ENCODE results near the gene TYW1B. TPM values are rescaled to one million over a fixed set of nuclear protein-coding genes. Genes with fewer than 3 reads are reported as not detected.
"Not testable (repeated sequence)": the region's sequence is repeated elsewhere in the genome, so short reads cannot be mapped to it uniquely, and the experiment has no call there.

The TYW1B gene
- total and polyA plus RNA-seq, 12 donors: 0.72 to 13.4 (median 2.5) TPM

DNA sequence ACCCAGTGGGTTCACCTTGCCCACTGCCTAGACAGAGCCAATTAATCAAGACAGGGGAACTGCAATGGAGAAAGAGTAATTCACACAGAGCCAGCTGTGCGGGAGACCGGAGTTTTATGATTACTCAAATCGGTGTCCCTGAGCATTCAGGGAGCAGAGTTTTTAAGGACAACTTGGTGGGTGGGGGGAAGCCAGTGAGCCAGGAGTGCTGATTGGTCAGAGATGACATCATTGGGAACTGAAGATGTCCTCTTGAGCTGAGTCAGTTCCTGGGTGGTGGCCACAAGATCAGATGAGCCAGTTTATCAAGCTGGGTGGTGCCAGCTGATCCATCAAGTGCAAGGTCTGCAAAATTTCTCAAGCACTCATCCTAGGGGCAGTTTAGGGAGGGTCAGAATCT, 240.7 kb downstream of the TYW1B start:
- intact Hi-C loops (cut with DNase I); H3K9me3 ChIP-seq (replicated peaks in 1 of 3); H3K27ac ChIP-seq; DNase-seq; H3K4me3 ChIP-seq; H3K4me1 ChIP-seq (replicated peaks in 1 of 2); H3K27me3 ChIP-seq; H3K36me3 ChIP-seq (replicated peaks in 1 of 2): not testable (repeated sequence)
- WGBS, 4 donors: 52 to 91% (median 69%) methylated on average over 3 of the region's 3 CpGs

DNA sequence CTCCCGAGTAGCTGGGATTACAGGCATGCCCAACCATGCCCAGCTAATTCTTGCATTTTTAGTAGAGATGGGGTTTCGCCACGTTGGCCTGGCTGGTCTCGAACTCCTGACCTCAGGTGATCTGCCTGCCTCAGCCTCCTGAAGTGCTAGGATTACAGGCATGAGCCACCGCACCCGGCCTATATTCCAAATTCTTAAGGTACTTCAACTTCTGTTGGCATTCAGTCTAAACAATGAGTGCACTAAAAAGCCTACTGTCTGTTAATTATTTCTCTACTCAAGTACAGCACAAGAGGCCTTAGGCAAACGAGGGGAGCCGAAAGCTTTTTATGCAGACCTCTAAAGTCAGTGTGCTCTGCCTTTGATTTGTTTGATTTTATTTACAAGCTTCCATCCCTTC, 243.4 kb downstream of the TYW1B start:
- H3K36me3 ChIP-seq (replicated peaks in 1 of 2); intact Hi-C loops (cut with DNase I); H3K9me3 ChIP-seq (replicated peaks in 1 of 3); H3K27ac ChIP-seq; H3K27me3 ChIP-seq; H3K4me1 ChIP-seq (replicated peaks in 1 of 2); DNase-seq; H3K4me3 ChIP-seq: not testable (repeated sequence)
- WGBS, 4 donors: 96 to 99% (median 97%) methylated on average over 8 of the region's 8 CpGs

- H3K27me3 ChIP-seq; H3K9me3 ChIP-seq (replicated peaks in 1 of 3); H3K36me3 ChIP-seq (replicated peaks in 1 of 2); intact Hi-C loops (cut with DNase I); DNase-seq; H3K27ac ChIP-seq; H3K4me3 ChIP-seq; H3K4me1 ChIP-seq (replicated peaks in 1 of 2): not testable (repeated sequence)
- WGBS, 4 donors: 48 to 64% (median 57%) methylated on average over 3 of the region's 3 CpGs
Observed at GRCh38 chr7:72583620-72584361, 244.2 kb downstream of the TYW1B start.

DNA sequence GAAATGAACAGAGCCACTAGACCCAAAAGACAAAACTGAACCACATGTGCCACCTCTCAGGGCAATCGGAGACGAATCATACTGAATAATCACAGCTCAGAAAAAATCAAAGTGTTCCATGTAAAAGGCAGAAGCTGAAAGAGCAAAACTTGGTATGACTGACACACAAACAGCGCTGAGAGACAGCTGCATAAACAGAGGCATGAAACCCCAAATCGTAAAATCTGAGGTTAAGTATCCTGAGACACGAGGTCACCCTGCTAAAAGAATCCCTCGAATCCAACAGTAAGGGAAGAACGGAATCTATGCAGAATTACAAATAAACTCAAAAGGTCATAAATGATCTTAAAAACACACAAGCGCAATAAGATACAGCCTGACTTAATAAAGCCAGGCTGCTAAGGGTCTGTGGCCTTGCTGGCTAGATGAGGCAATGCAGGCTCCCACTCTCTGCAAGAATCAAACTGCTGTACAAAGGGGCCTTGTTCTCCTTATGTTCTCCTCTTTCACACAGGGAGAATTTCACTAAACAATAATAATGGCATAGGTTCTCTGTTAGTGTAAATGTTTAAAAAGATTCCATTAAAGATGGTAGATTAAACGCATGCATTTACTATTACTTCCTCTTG, 247.7 kb downstream of the TYW1B start:
- DNase-seq; H3K27ac ChIP-seq; H3K36me3 ChIP-seq (replicated peaks in 1 of 2); H3K4me1 ChIP-seq (replicated peaks in 1 of 2); intact Hi-C loops (cut with DNase I); H3K9me3 ChIP-seq (replicated peaks in 1 of 3); H3K27me3 ChIP-seq; H3K4me3 ChIP-seq: not testable (repeated sequence)
- 77 to 87% (median 81%) methylated on average over 9 of the region's 9 CpGs for WGBS, 4 donors

DNA sequence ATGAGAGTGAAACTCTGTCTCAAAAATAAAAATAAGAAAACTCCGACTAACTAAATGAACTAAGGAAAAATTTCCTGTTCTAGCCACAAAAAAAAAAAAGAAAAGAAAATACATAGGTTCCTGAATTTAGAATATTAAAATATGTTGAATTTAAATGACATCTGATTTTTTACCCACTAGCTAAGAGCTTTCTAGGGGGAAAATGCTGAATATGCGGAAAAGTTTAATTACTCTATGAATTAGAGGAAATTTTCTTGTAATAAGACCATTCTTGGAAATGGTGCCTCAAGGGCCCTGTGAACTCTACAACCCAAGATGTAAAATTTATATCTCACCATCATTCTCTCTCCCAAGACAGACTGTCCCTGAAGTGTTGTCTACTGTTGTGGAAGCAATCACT, 250.9 kb downstream of the TYW1B start:
- 96 to 100% (median 98%) methylated on average over 2 of the region's 2 CpGs for WGBS, 4 donors
- H3K27me3 ChIP-seq: no peaks in the 10 kb centered on the region
- no peak overlapping the region for H3K4me3 ChIP-seq
- no peaks in the 10 kb centered on the region for H3K9me3 ChIP-seq (replicated peaks in 1 of 3)
- H3K4me1 ChIP-seq (replicated peaks in 1 of 2): peaks cover 0 to 3% of the 10 kb centered on the region in 2 donors
- peak overlapping the region in 4 of 5 donors; percentile 29 to 77 (median 38) for H3K27ac ChIP-seq
- no peaks in the 10 kb centered on the region for H3K36me3 ChIP-seq (replicated peaks in 1 of 2)
- intact Hi-C loops (cut with DNase I): no loop called here
- no peak for DNase-seq
- TF ChIP-seq CTCF (IDR thresholded peaks at IDR 0.05) (no peak), POLR2A (IDR thresholded peaks at IDR 0.05) (no peak)

GRCh38 chr7:72561988-72562387, 266.0 kb downstream of the TYW1B start:
- intact Hi-C loops (cut with DNase I); H3K36me3 ChIP-seq (replicated peaks in 1 of 2); H3K27me3 ChIP-seq; H3K27ac ChIP-seq; H3K4me3 ChIP-seq; DNase-seq; H3K4me1 ChIP-seq (replicated peaks in 1 of 2); H3K9me3 ChIP-seq (replicated peaks in 1 of 3): not testable (repeated sequence)
- 86 to 99% (median 92%) methylated on average over 3 of the region's 3 CpGs for WGBS, 4 donors

DNA sequence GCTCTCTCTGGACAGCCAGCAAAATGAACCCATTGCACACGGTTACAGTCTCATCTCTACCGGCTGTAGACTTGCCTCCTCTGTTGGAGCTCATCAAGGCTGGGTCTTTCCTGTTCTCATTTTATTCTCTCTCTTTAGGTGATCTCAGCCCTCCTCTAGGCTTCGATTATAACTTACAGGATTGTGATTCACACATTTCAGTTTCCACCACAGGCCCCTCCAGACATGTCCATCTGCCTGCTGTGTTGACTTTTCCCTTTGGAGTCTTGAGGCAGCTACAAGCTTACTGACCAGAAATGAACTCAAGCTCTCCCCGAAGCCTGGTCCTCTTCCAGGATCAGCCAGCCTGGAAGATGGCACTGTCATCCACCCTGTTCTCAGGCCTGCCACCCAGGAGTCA, 268.5 kb downstream of the TYW1B start:
- H3K4me1 ChIP-seq (replicated peaks in 1 of 2); H3K27me3 ChIP-seq; H3K4me3 ChIP-seq; H3K36me3 ChIP-seq (replicated peaks in 1 of 2); H3K27ac ChIP-seq; intact Hi-C loops (cut with DNase I); DNase-seq; H3K9me3 ChIP-seq (replicated peaks in 1 of 3): not testable (repeated sequence)
- WGBS, 4 donors: 87 to 97% (median 93%) methylated on average over 3 of the region's 4 CpGs

GRCh38 chr7:72556733-72557132, 271.3 kb downstream of the TYW1B start:
- DNase-seq; H3K27ac ChIP-seq; H3K4me3 ChIP-seq; H3K9me3 ChIP-seq (replicated peaks in 1 of 3); H3K36me3 ChIP-seq (replicated peaks in 1 of 2); H3K4me1 ChIP-seq (replicated peaks in 1 of 2); intact Hi-C loops (cut with DNase I); H3K27me3 ChIP-seq: not testable (repeated sequence)
- WGBS, 4 donors: 50 to 65% (median 64%) methylated on average over 4 of the region's 4 CpGs

- H3K36me3 ChIP-seq (replicated peaks in 1 of 2); H3K27me3 ChIP-seq; H3K27ac ChIP-seq; H3K9me3 ChIP-seq (replicated peaks in 1 of 3); H3K4me1 ChIP-seq (replicated peaks in 1 of 2); intact Hi-C loops (cut with DNase I); H3K4me3 ChIP-seq; DNase-seq: not testable (repeated sequence)
- WGBS, 4 donors: 93 to 96% (median 93%) methylated on average over 6 of the region's 6 CpGs
Observed at GRCh38 chr7:72555238-72555637, 272.8 kb downstream of the TYW1B start.

- H3K36me3 ChIP-seq (replicated peaks in 1 of 2); H3K27ac ChIP-seq; intact Hi-C loops (cut with DNase I); H3K27me3 ChIP-seq; H3K4me1 ChIP-seq (replicated peaks in 1 of 2); H3K4me3 ChIP-seq; H3K9me3 ChIP-seq (replicated peaks in 1 of 3): not testable (repeated sequence)
- WGBS, 4 donors: 56 to 69% (median 64%) methylated on average over 3 to 5 of the region's 5 CpGs
- peak in 1 of 7 donors; percentile 8 for DNase-seq
Observed at GRCh38 chr7:72554401-72554800, 273.6 kb downstream of the TYW1B start.
